WTC11 (cell line): Measurements from ENCODE around the gene OR6A2.

ENCODE experiments used
- EMX1 ChIP-seq: fragments of 250-450 bp; sonication (Bioruptor Pico); IDR thresholded peaks from 2 replicates; pipeline ENCODE4 v1.8.0; 2021; ENCODE audit warnings: mild to moderate bottlenecking
- FOXK1 ChIP-seq: sonication (generic); formaldehyde crosslinking; IDR thresholded peaks from 2 replicates; pipeline ENCODE4 v1.8.0; 2022; ENCODE audit warnings: mild to moderate bottlenecking, moderate library complexity, missing genetic modification reagents
- NR1H2 ChIP-seq: sonication (generic); formaldehyde crosslinking; IDR thresholded peaks from 2 replicates; pipeline ENCODE4 v1.9.0; 2021; ENCODE audit warnings: mild to moderate bottlenecking, moderate library complexity, missing genetic modification reagents
- NR2C2 ChIP-seq: sonication (generic); formaldehyde crosslinking; IDR thresholded peaks from 2 replicates; pipeline ENCODE4 v1.8.0; 2022; ENCODE audit warnings: mild to moderate bottlenecking, missing genetic modification reagents
- NR3C1 ChIP-seq: sonication (generic); formaldehyde crosslinking; conservative IDR thresholded peaks from 2 replicates; pipeline ENCODE4 v1.8.1; 2023; ENCODE audit warnings: low read depth, mild to moderate bottlenecking, missing genetic modification reagents
- SMAD4 ChIP-seq: sonication (generic); formaldehyde crosslinking; IDR thresholded peaks from 2 replicates; pipeline ENCODE4 v1.8.0; 2022; ENCODE audit warnings: mild to moderate bottlenecking, missing genetic modification reagents
- TF ChIP-seq, protein P1 (sequence below): fragments of 200-600 bp; IDR thresholded peaks from 2 replicates; pipeline ENCODE4 v1.8.0; 2022; ENCODE audit warnings: antibody characterized with exemption
- TF ChIP-seq, protein P2 (sequence below): sonication (generic); formaldehyde crosslinking; IDR thresholded peaks from 2 replicates; pipeline ENCODE4 v1.8.1; 2022; ENCODE audit warnings: low read depth, missing genetic modification reagents, borderline replicate concordance
- TF ChIP-seq, protein P3 (sequence below): sonication (generic); formaldehyde crosslinking; IDR thresholded peaks from 2 replicates; pipeline ENCODE4 v1.8.0; 2022; ENCODE audit warnings: mild to moderate bottlenecking, missing genetic modification reagents
- TF ChIP-seq, protein P4 (sequence below): sonication (generic); formaldehyde crosslinking; conservative IDR thresholded peaks from 2 replicates; pipeline ENCODE4 v1.8.1; 2022; ENCODE audit warnings: mild to moderate bottlenecking, missing genetic modification reagents
- TF ChIP-seq, protein P5 (sequence below): sonication (generic); formaldehyde crosslinking; IDR thresholded peaks from 2 replicates; pipeline ENCODE4 v1.8.1; 2022; ENCODE audit warnings: missing genetic modification reagents, borderline replicate concordance
- TF ChIP-seq, protein P6 (sequence below): sonication (generic); formaldehyde crosslinking; IDR thresholded peaks from 2 replicates; pipeline ENCODE4 v1.8.1; 2023; ENCODE audit warnings: mild to moderate bottlenecking, moderate library complexity, missing genetic modification reagents
- TF ChIP-seq, protein P7 (sequence below): fragments of 250-450 bp; sonication (Bioruptor Pico); conservative IDR thresholded peaks from 2 replicates; pipeline ENCODE4 v1.9.0; 2021; ENCODE audit warnings: mild to moderate bottlenecking
- TF ChIP-seq, protein P8 (sequence below): fragments of 250-450 bp; sonication (Bioruptor Pico); IDR thresholded peaks from 2 replicates; pipeline ENCODE4 v2.1.2; 2022; ENCODE audit warnings: mild to moderate bottlenecking, moderate library complexity

DNA sequence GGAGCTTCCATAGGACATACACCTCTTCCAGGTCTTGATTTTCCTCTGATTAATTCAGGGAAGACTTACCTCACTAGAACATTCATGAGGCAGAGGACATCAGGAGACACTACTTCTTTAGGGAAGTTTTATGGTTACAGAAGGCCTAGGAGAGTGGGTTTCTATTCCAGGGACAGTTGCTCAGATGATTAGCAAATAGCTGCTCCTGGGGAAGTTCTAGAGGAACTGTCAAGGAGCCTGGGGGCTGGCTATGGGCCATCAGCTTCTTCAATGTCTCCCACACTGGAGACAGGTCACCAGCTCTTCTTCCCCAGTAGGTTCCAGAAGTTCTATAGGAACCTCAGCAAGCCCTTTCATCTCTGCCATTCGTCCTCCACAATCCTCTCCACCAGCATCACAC is 34.5 kb upstream of the OR6A2 start:
- TF ChIP-seq, protein P1, sequence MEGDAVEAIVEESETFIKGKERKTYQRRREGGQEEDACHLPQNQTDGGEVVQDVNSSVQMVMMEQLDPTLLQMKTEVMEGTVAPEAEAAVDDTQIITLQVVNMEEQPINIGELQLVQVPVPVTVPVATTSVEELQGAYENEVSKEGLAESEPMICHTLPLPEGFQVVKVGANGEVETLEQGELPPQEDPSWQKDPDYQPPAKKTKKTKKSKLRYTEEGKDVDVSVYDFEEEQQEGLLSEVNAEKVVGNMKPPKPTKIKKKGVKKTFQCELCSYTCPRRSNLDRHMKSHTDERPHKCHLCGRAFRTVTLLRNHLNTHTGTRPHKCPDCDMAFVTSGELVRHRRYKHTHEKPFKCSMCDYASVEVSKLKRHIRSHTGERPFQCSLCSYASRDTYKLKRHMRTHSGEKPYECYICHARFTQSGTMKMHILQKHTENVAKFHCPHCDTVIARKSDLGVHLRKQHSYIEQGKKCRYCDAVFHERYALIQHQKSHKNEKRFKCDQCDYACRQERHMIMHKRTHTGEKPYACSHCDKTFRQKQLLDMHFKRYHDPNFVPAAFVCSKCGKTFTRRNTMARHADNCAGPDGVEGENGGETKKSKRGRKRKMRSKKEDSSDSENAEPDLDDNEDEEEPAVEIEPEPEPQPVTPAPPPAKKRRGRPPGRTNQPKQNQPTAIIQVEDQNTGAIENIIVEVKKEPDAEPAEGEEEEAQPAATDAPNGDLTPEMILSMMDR, result no peak
- TF ChIP-seq, protein P2, sequence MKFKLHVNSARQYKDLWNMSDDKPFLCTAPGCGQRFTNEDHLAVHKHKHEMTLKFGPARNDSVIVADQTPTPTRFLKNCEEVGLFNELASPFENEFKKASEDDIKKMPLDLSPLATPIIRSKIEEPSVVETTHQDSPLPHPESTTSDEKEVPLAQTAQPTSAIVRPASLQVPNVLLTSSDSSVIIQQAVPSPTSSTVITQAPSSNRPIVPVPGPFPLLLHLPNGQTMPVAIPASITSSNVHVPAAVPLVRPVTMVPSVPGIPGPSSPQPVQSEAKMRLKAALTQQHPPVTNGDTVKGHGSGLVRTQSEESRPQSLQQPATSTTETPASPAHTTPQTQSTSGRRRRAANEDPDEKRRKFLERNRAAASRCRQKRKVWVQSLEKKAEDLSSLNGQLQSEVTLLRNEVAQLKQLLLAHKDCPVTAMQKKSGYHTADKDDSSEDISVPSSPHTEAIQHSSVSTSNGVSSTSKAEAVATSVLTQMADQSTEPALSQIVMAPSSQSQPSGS (CRISPR knock-in tag), result no peak
- TF ChIP-seq NR2C2 (CRISPR knock-in tag) (no peak), NR1H2 (CRISPR knock-in tag) (no peak), EMX1 (CRISPR knock-in tag) (no peak), NR3C1 (CRISPR knock-in tag) (no peak), FOXK1 (no peak), SMAD4 (CRISPR knock-in tag) (no peak)
- TF ChIP-seq, protein P3, sequence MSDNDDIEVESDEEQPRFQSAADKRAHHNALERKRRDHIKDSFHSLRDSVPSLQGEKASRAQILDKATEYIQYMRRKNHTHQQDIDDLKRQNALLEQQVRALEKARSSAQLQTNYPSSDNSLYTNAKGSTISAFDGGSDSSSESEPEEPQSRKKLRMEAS (CRISPR knock-in tag), result no peak
- TF ChIP-seq, protein P4, sequence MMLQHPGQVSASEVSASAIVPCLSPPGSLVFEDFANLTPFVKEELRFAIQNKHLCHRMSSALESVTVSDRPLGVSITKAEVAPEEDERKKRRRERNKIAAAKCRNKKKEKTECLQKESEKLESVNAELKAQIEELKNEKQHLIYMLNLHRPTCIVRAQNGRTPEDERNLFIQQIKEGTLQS (CRISPR knock-in tag), result no peak
- TF ChIP-seq, protein P5, sequence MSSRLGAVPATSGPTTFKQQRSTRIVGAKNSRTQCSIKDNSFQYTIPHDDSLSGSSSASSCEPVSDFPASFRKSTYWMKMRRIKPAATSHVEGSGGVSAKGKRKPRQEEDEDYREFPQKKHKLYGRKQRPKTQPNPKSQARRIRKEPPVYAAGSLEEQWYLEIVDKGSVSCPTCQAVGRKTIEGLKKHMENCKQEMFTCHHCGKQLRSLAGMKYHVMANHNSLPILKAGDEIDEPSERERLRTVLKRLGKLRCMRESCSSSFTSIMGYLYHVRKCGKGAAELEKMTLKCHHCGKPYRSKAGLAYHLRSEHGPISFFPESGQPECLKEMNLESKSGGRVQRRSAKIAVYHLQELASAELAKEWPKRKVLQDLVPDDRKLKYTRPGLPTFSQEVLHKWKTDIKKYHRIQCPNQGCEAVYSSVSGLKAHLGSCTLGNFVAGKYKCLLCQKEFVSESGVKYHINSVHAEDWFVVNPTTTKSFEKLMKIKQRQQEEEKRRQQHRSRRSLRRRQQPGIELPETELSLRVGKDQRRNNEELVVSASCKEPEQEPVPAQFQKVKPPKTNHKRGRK (CRISPR knock-in tag), result no peak
- TF ChIP-seq, protein P6, sequence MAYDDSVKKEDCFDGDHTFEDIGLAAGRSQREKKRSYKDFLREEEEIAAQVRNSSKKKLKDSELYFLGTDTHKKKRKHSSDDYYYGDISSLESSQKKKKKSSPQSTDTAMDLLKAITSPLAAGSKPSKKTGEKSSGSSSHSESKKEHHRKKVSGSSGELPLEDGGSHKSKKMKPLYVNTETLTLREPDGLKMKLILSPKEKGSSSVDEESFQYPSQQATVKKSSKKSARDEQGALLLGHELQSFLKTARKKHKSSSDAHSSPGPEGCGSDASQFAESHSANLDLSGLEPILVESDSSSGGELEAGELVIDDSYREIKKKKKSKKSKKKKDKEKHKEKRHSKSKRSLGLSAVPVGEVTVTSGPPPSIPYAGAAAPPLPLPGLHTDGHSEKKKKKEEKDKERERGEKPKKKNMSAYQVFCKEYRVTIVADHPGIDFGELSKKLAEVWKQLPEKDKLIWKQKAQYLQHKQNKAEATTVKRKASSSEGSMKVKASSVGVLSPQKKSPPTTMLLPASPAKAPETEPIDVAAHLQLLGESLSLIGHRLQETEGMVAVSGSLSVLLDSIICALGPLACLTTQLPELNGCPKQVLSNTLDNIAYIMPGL (CRISPR knock-in tag), result no peak
- TF ChIP-seq, protein P7, sequence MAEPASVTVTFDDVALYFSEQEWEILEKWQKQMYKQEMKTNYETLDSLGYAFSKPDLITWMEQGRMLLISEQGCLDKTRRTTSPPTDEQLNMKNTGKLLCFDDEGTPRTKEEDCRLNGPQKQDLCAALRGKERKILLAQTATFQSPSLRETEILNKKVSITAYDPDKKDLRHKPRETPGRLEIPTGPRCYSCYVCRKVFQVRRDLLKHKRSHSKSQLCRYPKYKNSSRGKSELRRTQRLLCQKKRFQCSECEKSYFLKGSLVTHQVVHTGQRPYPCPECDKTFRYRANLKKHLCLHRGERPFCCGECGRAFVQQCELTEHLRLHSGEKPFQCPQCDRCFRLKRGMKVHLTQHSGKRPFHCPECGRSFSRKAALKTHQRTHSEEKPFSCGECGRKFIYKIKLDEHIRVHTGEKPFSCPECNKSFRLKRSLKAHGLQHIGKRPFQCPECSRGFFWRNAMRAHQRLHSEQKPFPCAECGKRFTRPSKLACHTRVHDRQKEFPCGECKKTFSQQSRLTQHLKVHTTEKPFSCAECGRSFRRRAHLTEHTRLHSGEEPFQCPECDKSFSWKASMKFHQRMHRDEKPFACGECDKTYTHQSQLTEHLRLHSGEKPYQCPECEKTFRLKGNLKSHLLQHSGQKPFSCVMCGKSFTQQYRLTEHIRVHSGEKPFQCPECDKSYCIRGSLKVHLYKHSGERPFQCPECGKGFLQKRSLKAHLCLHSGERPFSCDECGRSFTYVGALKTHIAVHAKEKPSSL (CRISPR knock-in tag), result no peak
- TF ChIP-seq, protein P8, sequence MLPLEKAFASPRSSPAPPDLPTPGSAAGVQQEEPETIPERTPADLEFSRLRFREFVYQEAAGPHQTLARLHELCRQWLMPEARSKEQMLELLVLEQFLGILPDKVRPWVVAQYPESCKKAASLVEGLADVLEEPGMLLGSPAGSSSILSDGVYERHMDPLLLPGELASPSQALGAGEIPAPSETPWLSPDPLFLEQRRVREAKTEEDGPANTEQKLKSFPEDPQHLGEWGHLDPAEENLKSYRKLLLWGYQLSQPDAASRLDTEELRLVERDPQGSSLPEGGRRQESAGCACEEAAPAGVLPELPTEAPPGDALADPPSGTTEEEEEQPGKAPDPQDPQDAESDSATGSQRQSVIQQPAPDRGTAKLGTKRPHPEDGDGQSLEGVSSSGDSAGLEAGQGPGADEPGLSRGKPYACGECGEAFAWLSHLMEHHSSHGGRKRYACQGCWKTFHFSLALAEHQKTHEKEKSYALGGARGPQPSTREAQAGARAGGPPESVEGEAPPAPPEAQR (CRISPR knock-in tag), result no peak
